Endothelial cell (in vitro differentiated cells): ENCODE measurements around the gene MLIP. TPM values are rescaled to one million over a fixed set of nuclear protein-coding genes. Genes with fewer than 3 reads are reported as not detected.

Experiments
- DNase-seq: peaks from one replicate; pipeline ENCODE4 v3.0.0; 2021; ENCODE audit warnings: low spot score
- H3K27ac Mint-ChIP-seq: one replicate; pipeline ENCODE4 v1.8.0; 2021; ENCODE audit warnings: mixed read lengths, inconsistent platforms; ENCODE audit not compliant: unreplicated experiment
- H3K27me3 Mint-ChIP-seq: one replicate; pipeline ENCODE4 v1.8.0; 2021; ENCODE audit warnings: mild to moderate bottlenecking, moderate library complexity, mixed read lengths, inconsistent platforms; ENCODE audit not compliant: unreplicated experiment
- H3K36me3 Mint-ChIP-seq: one replicate; pipeline ENCODE4 v1.8.0; 2021; ENCODE audit warnings: mild to moderate bottlenecking, low read depth, mixed read lengths, inconsistent platforms; ENCODE audit not compliant: unreplicated experiment
- H3K4me1 Mint-ChIP-seq: one replicate; pipeline ENCODE4 v1.8.0; 2021; ENCODE audit warnings: mild to moderate bottlenecking, mixed read lengths, inconsistent platforms; ENCODE audit not compliant: unreplicated experiment
- H3K4me3 Mint-ChIP-seq: one replicate; pipeline ENCODE4 v1.8.0; 2021; ENCODE audit warnings: mild to moderate bottlenecking, mixed read lengths, inconsistent platforms; ENCODE audit not compliant: unreplicated experiment
- H3K9me3 Mint-ChIP-seq: one replicate; pipeline ENCODE4 v1.8.0; 2021; ENCODE audit warnings: mixed read lengths, inconsistent platforms; ENCODE audit not compliant: unreplicated experiment
- CTCF ChIP-seq: fragments of 200-600 bp; sonication (generic); IDR thresholded peaks from one replicate; pipeline ENCODE4 v1.5.0; 2021; ENCODE audit warnings: antibody characterized with exemption; ENCODE audit not compliant: unreplicated experiment
- total RNA-seq: library from RNA; stranded (reverse); fragmentation: NEBNext Ultra II Directional; extraction: Animal tissue kit (Norgen Biotek cat#: 25700); gene quantifications from one replicate; pipeline ENCODE4 v1.2.1, GENCODE V29; 2021; ENCODE audit not compliant: unreplicated experiment

The MLIP gene
- total RNA-seq, 1 donor from 2014 or later = not detected

GRCh38 chr6:54102238-54102637 lies 9.0 kb upstream of the MLIP start:
- no peaks in the 10 kb centered on the region for H3K9me3 Mint-ChIP-seq
- no peak for DNase-seq
- no peaks in the 10 kb centered on the region for H3K4me1 Mint-ChIP-seq
- no peak overlapping the region for H3K27ac Mint-ChIP-seq
- no peaks in the 10 kb centered on the region for H3K36me3 Mint-ChIP-seq
- no peak overlapping the region for H3K4me3 Mint-ChIP-seq
- no peak for TF ChIP-seq CTCF
- H3K27me3 Mint-ChIP-seq = no peaks in the 10 kb centered on the region

DNA sequence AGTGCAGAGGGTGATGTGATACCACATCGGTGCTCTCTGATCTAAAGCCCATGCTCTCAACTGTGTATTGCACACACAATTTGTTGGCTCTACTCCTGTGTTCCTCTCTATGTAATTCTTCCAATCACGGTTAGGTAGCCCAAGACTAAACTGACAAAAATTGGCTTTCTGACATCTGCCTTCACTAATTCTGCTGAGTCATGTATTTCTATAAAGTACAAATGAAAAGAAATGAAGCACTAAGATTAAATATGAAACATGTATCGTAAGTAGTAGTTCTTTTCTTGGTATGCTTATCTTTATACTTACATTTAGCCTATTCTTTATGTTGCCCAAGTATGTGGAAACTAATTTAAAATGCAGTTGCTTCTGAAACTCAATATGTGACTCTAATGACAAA lies 7.7 kb upstream of the MLIP start:
- Mint-ChIP-seq H3K9me3 (no peaks in the 10 kb centered on the region), H3K4me1 (no peaks in the 10 kb centered on the region), H3K27me3 (no peaks in the 10 kb centered on the region), H3K4me3 (no peak overlapping the region), H3K27ac (no peak overlapping the region), H3K36me3 (no peaks in the 10 kb centered on the region)
- no peak for DNase-seq
- no peak for TF ChIP-seq CTCF

DNA sequence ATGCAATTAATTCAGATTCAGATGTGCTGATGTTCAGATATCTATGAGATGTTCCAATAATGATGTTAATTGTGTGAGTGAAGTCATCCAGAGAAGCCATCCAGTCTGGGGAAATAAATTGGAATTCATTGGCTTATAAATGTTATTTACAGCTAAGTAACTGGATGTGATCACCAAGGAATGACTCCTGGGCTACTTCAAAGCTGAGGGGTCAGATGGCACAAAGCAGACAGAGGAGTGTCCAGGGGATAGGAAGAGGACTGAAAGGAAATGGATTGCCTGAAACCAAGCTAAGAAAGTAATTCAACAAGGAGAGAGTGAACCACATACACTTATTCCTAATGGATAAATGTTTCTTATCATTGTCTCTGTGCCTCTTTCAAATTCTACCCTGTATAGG lies 4.5 kb upstream of the MLIP start:
- Mint-ChIP-seq H3K36me3 (no peaks in the 10 kb centered on the region), H3K9me3 (no peaks in the 10 kb centered on the region), H3K27me3 (no peaks in the 10 kb centered on the region), H3K4me1 (peaks cover 6% of the 10 kb centered on the region), H3K27ac (no peak overlapping the region), H3K4me3 (no peak overlapping the region)
- DNase-seq = no peak
- no peak for TF ChIP-seq CTCF

DNA sequence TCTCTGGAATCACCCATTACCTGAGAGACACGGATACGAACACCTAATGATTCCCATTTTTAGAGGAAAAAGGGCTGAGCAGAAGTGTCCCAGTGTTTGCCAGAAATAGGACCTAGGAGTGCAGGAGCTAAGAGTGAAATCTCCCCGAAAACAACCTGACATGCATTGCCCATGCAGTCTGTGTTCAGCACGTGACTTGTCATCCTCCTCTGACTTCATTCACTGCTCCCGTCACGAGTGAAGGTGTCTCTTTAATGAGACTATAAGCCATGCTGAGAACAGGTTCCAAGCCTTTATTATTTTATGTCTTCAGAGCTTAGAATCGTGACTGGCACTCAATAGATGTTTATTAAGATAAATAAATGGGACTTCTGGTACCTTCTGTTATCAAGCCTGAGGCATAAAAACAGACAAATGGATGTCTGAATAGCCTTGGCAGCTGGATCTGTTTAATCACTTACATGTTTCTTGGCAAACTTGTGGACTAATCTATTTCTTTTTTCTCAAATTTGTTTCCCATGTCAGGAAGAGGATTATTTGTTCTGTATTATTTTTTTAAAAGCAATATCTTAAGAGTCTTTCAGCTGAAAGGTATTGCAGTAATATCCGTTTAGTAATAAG lies 3.7 kb upstream of the MLIP start:
- Mint-ChIP-seq H3K27me3 (no peaks in the 10 kb centered on the region), H3K36me3 (no peaks in the 10 kb centered on the region), H3K9me3 (no peaks in the 10 kb centered on the region), H3K27ac (no peak overlapping the region), H3K4me1 (peaks cover 9% of the 10 kb centered on the region), H3K4me3 (no peak overlapping the region)
- no peak for DNase-seq
- TF ChIP-seq CTCF = no peak

DNA sequence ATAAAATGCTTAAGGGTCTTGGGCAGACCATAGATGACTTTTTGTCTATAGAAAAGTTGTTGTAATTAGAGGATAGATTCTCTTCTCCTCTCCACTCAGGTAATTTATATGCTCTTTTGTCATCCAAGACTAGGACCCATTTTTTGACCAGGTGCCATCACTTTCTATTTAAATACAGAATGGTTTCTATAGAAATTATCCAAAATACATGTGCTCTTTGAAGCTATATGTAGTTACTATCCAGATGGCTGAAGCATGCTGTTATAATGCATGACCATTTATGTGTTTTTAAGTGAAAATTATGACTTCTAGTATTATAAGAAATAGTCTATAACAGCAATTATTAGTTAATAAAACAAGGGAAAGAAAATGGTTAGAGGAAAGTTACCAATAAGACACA lies 3.0 kb upstream of the MLIP start:
- no peak overlapping the region for H3K27ac Mint-ChIP-seq
- no peak overlapping the region for H3K4me3 Mint-ChIP-seq
- DNase-seq = no peak
- no peak for TF ChIP-seq CTCF
- no peaks in the 10 kb centered on the region for H3K9me3 Mint-ChIP-seq
- peaks cover 9% of the 10 kb centered on the region for H3K4me1 Mint-ChIP-seq
- H3K36me3 Mint-ChIP-seq = no peaks in the 10 kb centered on the region
- H3K27me3 Mint-ChIP-seq = no peaks in the 10 kb centered on the region
